Erythroblast (primary cell): Measurements from ENCODE around the gene CYP2U1.
A peak's percentile ranks its signal among the peaks of the same experiment; 100 is the strongest.
"Not testable (repeated sequence)": the region's sequence is repeated elsewhere in the genome, so short reads cannot be mapped to it uniquely, and the experiment has no call there.

Source experiments
- DNase-seq, 2 experiments: peaks; one replicate each; lab custom pipeline; 2025; lab: John Stamatoyannopoulos, UW
- GATA1 ChIP-seq: IDR thresholded peaks from 2 replicates; pipeline ENCODE4 v1.6.1; 2011; ENCODE audit warnings: low read depth, mild to moderate bottlenecking, control low read depth, low read length, moderate library complexity
- POLR2A ChIP-seq: IDR thresholded peaks from 2 replicates; pipeline ENCODE4 v1.6.1; 2011; ENCODE audit warnings: mild to moderate bottlenecking, low read length

Gene CYP2U1

DNA sequence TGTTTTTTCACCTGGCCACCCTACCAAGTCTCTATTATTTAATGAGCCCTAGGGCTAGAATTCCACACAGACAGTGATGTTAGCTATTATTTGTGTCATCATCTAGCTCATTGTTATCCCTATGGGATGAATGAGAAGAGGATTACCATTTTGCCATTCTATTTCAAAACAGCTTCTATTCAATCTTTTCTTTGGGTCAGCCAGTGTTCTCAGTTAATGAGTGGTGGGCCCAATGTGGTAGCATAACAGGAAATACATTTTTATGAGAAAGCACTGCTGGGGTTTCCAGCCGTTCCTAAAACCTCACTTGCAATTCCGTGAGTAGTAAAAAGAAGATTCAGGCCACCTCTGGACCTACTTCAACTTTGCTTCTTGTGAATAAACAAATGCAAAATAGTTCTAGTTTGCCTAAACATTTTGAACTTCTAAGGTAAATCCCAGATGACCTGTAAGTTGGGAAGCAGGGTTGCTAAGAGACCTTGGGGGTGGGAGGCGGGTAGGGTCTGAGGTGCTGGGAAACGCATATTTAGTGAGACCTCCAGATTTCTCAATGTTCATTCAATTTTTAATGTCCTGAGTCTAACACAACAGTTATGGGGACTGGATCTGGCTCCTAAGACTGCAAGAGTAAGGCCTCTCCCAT, 24.8 kb upstream of the CYP2U1 start:
- TF ChIP-seq POLR2A (no peak), GATA1 (no peak)
- no peak for DNase-seq

DNA sequence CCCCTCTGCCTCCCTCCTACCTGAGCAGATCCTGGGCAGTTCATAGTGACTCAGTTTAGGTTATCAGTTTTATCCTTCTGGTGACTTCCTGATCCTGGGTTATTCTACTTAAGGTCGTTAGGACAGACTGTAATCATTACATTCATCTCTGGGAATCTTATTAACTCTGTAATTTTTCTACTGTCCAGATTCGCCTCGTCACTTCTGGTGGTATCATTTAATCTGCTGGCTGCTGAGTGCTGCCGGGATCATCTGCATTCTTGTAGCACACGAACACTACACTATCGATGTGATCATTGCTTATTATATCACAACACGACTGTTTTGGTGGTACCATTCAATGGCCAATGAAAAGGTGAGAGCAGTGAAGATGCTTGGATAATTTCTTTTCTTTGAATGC, 23.0 kb upstream of the CYP2U1 start:
- TF ChIP-seq GATA1 (no peak), POLR2A (no peak)
- no peak for DNase-seq

DNA sequence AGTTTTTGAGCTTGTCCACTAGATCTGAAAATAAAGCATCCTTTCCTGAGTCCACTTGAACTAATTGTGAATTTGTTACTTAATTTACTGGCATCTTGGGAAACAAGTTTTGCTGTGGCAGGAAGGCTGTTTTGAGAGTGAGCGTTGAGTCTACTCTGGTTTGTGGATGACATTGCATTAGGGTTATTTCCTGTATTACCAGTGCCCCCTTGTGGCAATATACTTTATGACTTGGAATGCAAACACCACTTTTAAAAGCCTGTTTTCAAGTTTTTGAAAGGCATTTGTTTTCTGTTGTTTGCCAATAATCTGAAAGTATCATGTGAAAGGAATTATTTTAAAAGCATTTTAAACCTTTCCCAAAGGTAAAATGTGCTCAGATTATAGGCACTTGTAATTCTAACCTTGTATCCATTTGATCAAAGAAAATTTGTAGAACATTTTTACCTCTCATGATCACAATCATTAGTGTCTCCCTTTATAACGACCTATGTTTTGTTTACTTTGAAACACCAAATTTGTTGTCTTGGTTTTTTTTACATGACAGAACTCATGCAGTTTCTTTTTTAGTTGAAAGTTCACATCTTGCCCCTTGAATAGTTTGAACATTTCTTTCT, 18.0 kb upstream of the CYP2U1 start:
- DNase-seq, result peak; percentile 60 to 74
- TF ChIP-seq GATA1 (no peak), POLR2A (no peak)

DNA sequence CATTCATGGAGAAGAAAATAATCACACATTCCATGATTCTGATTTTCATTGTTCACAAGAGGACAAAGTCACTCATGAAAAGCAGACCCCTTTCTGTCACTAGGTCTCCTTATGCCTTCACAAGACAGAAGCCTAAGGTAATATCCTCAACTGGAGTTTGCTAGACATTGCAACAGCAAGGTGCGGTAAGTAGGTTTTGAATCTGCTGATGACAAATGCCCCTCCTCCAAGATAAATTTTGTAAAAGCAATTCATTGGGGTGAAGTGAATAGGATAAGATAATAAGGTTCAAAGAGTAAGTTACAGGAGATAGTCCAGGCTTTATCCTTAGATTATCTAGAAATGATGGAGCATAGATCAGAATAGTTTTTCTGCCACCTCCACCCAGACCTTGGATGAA, 16.1 kb upstream of the CYP2U1 start:
- no peak for DNase-seq
- TF ChIP-seq POLR2A, result no peak
- no peak for TF ChIP-seq GATA1

DNA sequence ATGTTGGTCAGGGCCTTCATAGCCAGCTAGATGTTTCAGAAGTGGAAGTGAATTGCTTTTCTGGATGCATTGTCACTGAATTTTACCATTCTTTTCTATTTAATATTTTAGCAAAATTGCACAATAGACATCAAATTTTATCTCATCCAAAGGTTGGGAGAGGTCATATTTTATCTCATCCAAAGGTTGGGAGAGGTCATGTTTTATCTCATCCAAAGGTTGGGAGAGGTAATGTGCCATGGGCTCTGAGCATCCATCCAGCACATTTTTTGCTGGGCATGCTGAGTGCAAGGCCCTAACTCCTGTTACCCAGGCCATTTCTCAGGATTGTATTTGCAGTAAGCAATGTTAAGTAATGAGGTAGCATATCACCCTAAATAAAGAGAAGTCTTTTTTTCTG, 14.7 kb upstream of the CYP2U1 start:
- no peak for DNase-seq
- TF ChIP-seq POLR2A, result no peak
- TF ChIP-seq GATA1, result no peak

DNA sequence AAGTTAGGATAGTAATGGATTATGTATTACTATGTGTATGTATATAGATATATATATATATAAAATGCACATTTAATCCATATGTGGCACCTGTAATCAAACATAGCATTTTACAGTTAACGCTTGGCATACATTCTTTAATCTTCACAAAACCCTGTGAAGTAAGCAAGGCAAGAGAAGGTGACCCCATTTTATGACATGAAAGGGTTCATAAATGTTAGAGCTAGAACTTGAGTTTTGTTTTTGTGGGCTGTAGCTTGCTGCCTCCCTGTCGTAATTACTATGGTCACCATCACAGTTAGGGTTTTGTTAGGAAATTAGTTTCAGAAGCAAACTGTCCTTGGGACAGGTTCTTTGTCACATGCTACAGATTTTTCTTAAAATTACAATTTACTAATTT, 13.8 kb upstream of the CYP2U1 start:
- TF ChIP-seq GATA1, result no peak
- no peak for TF ChIP-seq POLR2A
- DNase-seq, result no peak

DNA sequence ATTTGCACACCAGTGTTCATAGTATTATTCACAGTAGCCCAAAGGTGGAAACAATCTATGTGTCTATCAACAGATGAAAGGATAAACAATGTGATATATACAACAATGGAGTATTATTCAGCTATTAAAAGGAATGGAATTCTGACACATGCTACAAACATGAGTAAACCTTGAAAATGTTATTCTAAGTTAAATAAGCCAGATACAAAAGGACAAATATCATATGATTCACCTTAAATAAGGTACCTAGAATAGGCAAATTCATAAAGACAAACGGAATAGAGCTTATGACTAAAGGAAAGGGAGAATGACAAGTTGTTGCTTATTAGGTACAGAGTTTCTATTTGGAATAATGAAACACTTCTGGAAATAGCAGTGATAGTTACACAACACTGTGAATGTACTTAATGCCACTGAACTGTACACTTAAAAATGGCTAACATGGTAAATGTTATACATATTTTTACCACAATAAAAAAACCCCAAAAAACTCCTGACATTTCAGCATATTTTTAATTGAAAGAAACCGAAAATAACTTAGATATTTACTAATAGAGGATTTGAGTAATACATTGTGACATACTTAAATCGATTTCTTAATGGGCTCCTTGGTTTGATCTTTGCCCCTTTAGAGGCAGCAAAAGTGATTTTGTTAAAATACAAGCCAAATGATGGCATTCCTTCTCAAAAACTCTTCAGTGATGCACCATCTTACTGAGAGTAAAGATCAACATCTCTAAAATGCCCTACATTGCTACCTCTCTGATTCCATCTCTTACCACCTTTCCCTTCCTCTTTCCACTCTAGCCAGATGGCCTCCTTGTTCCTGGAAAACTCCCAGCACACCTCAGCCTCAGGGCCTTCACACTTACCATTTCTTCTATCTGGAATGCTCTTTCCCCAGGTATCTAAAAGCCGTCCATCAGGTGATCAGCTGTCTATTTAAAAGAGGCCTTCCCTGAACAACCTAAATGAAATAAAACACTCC, 8.6 kb upstream of the CYP2U1 start:
- TF ChIP-seq GATA1 (no peak), POLR2A (no peak)
- DNase-seq, result no peak

DNA sequence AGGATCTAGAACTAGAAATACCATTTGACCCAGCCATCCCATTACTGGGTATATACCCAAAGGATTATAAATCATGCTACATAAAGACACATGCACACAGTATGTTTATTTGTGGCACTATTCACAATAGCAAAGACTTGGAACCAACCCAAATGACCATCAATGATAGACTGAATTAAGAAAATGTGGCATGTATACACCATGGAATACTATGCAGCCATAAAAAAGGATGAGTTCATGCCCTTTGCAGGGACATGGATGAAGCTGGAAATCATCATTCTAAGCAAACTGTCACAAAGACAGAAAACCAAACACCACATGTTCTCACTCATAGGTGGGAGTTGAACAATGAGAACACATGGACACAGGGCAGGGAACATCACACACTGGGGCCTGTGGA, 5.6 kb upstream of the CYP2U1 start:
- DNase-seq, result not testable (repeated sequence)

DNA sequence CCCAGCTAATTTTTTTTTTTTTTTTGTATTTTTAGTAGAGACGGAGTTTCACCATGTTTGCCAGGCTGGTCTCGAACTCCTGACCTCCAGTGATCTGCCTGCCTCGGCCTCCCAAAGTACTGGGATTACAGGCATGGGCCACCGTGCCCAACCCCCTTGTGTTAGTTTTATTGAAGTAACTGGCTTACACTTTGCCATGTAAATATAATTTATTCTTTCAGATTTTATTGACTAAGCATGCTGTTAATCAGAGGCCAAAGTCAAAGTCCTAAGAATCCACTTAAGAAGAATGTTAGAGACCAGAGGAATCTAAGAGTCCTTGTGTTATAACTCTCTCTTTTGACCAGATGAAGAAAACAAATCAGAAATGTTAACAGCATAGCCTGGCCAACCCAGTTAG, 4.5 kb upstream of the CYP2U1 start:
- not testable (repeated sequence) for DNase-seq

DNA sequence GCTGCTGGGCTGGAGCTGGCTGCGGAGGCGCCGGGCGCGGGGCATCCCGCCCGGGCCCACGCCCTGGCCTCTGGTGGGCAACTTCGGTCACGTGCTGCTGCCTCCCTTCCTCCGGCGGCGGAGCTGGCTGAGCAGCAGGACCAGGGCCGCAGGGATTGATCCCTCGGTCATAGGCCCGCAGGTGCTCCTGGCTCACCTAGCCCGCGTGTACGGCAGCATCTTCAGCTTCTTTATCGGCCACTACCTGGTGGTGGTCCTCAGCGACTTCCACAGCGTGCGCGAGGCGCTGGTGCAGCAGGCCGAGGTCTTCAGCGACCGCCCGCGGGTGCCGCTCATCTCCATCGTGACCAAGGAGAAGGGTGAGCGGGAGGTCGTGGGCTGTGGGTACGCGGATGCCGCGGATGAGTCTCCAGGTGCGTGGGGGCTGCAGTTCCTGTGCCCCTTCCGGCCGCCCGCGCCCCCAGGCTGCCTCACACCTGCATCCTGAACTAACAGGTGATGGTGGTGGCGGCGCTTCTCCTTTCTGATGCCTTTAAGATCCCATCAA, 499 bp downstream of the CYP2U1 start:
- TF ChIP-seq POLR2A (no peak), GATA1 (no peak)
- no peak for DNase-seq

DNA sequence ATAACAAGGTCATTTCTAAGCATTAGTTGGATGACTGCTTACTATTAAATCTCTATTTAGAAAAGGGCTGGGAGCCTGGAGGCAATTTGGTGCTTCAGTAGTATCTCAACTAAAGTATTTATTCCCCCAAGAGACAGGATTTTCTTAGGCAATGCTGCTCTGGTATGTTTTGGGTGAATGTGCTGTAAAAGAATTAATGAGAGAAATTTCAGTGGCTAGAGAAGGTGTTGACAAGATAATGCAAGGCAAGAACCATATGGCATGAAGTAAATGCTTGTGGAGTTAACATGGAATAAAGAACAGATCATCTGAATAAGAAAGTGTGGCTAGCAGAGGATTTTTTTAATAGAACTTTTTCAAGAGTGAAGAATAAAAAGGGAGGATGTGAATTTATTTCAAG, 3.9 kb downstream of the CYP2U1 start:
- DNase-seq, result no peak
- TF ChIP-seq POLR2A, result no peak
- TF ChIP-seq GATA1, result no peak

DNA sequence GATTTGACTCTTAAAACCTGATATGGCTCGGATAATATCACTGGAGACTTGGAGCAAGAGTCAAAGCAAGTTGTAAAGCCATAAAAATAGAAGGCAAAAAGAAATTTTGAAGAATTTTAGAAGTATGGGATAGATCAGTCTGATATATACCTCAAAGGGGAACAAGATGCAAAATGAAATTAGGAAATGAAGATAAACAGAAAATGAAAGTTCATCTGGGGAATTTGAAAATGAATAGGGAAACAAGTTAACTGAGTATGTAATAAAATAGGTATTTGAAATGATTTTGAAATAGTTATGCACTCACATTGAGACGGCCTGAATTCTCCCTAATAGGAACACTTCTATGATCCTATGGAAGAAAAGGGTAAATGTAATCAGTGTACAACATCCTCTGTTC, 5.7 kb downstream of the CYP2U1 start:
- DNase-seq, result no peak
- TF ChIP-seq GATA1 (no peak), POLR2A (no peak)

DNA sequence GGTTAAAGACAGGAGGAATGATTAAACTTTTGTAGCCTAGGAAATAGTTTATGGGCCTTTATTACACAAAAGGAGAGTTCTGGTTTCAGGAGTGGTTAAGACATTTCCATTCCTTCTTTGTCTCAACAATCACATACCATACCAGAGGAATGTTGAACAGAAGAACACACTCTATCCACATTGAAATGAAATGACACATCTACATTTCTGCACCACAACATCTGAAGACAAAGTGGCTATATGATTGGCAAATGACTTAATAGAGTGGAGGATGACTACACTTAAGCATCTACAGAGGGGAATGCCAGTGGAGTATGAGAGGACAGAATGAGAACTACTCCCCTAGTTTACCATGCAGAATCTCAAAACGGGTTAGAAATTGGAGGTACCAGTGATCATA, 8.0 kb downstream of the CYP2U1 start:
- no peak for DNase-seq
- TF ChIP-seq POLR2A (no peak), GATA1 (no peak)

DNA sequence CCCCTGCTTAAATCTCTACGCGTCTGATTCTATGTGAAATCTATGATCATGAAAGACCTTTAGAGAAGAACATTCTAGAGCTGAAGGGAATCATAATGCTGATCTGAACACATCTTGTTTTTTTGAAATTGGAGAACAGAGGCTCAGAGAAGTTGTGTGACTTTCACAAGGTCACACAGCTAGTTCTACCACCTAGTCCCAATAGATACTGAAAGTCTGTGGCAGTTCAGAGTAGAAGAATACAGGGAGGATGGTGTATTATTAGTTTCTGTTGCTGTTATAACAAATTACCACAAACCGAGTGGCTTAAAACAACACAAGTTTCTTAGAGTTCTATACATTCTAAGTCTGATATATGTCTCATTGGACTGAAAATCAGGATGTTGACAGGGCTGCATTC, 14.5 kb downstream of the CYP2U1 start:
- no peak for TF ChIP-seq POLR2A
- no peak for TF ChIP-seq GATA1
- DNase-seq, result no peak
